Right lobe of liver (tissue), 6 donors: ENCODE results near the gene SLC38A10. TPM values are rescaled to one million over a fixed set of nuclear protein-coding genes. Genes with fewer than 3 reads are reported as not detected.
A peak's percentile ranks its signal among the peaks of the same experiment; 100 is the strongest.

Source experiments
- ATAC-seq, 4 donors: fragments of 200-7000 bp; cut with Tn5 transposase; one replicate each; pipeline ENCODE4 v1.9.1; 2020; ENCODE audit warnings: mild to moderate bottlenecking in 4 of 4, moderate library complexity in 4 of 4
- DNase-seq, 3 donors: peaks; one replicate each; pipeline ENCODE4 v3.0.0-alpha.2; 2020
- H3K27ac ChIP-seq, 3 donors: fragments of 200-600 bp; one replicate each; pipeline ENCODE4 v1.8.0; 2022
- H3K27me3 ChIP-seq, 2 donors: fragments of 200-600 bp; one replicate each; pipeline ENCODE4 v1.8.0; 2022
- H3K36me3 ChIP-seq, 4 donors: fragments of 200-600 bp; sonication (generic) in 1 of 4; one replicate each; pipeline versions ENCODE4 v1.5.1 to v1.8.0; 2017 to 2022; ENCODE audit warnings: control low read depth in 1 of 4
- H3K4me1 ChIP-seq, 4 donors: fragments of 200-600 bp; sonication (generic) in 1 of 4; one replicate each; pipeline versions ENCODE4 v1.5.1 to v1.8.0; 2017 to 2022; ENCODE audit warnings: control low read depth in 1 of 4
- H3K4me3 ChIP-seq, 3 donors: fragments of 200-600 bp; one replicate each; pipeline ENCODE4 v1.8.0; 2022
- H3K9me3 ChIP-seq, 4 donors: fragments of 200-600 bp; sonication (generic) in 1 of 4; one replicate each; pipeline versions ENCODE4 v1.5.1 to v1.8.0; 2017 to 2022; ENCODE audit warnings: control low read depth in 1 of 4
- POLR2A ChIP-seq: fragments of 450-650 bp; IDR thresholded peaks from one replicate; pipeline ENCODE4 v1.6.1; 2017; ENCODE audit warnings: antibody characterized with exemption, mild to moderate bottlenecking
- WGBS: methylation state at CpG from one replicate; pipeline ENCODE4 v1.1.6; 2018; ENCODE audit warnings: low coverage, low lambda C conversion rate; ENCODE audit not compliant: insufficient coverage; ENCODE audit errors: missing lambda C conversion rate; 5-methylcytosine and 5-hydroxymethylcytosine counted together
- intact Hi-C, 2 donors: fragments of 100-400 bp; cut with DNase I; formaldehyde crosslinking; loops; one replicate each; pipeline versions ENCODE4 v1.11.2 to v1.14.1; 2022
- long read RNA-seq: library from polyadenylated mRNA; unstranded; transcript quantifications from one replicate; pipeline ENCODE4 v2.0.0, GENCODE V29; 2019
- total RNA-seq, 6 experiments: library from RNA; depleted of rRNA in 2 of 6; stranded (reverse); fragments of >200 nt in 2 of 6; fragmentation: NEBNext Ultra II Directional in 3 of 6; extraction: Animal tissue kit (Norgen Biotek cat#: 25700) in 3 of 6; gene quantifications; one replicate each; pipeline versions ENCODE4 v1.1.0 to v1.2.4, GENCODE V29; 2016 to 2023
- TF ChIP-seq, protein P1 (sequence below), 4 donors: fragments of 200-600 bp in 3 of 4; fragments of 450-650 bp in 1 of 4; IDR thresholded peaks; one replicate each; pipeline versions ENCODE4 v1.5.1 to v1.8.0; 2016 to 2022; ENCODE audit warnings: antibody characterized with exemption in 4 of 4, mild to moderate bottlenecking in 2 of 4
- donor health status: DM: no; HTN: yes; CAD: no.
- donor health status: DM: no; HTN: no; CAD: no.
- donor health status: DM: no; HTN: no; CAD: no.
- donor health status: DM: no; HTN: yes; CAD: no.
- donor health status: DM: no; HTN: yes; CAD: no.

Gene SLC38A10
- total RNA-seq: 100 to 1,000 TPM in 1 of 6 experiments, 10 to 100 TPM in 5; 60.9 to 104 (median 86.1) TPM
- long read RNA-seq, full-length matches to known transcripts: 1 of 5 reads
- long read RNA-seq, partial matches to known transcripts: 0 of 5 reads
- long read RNA-seq, other reads (novel, unspliced or antisense): 4 of 5 reads

DNA sequence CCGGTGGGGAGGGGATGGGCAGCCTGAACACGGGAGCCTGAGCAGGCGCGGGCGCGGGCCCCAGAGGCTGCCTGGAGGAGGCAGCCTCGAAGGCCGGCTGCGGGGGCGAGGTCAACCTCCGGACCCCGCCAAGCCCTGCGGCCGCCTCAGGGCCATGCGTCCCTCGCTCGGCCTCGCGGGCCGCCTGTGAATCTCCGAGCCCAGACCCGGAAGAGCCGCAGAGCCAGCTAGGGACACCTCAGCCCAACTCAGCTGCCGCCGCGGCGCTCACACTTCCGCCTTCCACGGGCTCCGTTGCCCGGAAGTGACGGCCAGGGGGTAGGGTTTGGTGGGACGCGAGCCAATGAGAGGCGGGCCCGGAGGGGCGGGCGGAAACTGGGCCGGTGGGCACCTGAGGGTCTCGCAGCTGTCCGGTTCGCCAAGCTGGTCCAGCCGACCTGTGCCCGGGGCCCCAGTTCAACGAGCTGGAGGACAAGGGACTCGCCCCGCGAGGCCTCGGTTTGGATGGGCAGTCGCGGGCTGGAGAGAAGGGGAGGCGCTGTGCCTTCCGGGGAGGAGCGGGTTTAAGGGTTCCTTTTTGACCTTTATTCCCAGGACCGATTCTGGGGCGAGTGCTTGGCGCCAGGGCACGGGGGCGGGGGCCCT is at the start of gene SLC38A10:
Gene SLC38A10, minus strand, starts transcription at position 277 of the 645 bp plus-strand sequence. CDS start 386 bp downstream, outside the sequence.
- H3K36me3 ChIP-seq: no peaks in the 10 kb centered on the region
- ATAC-seq (peak; percentile 80 to 88 (median 84)), DNase-seq (peak; percentile 95 to 96 (median 96))
- no peaks in the 10 kb centered on the region for H3K9me3 ChIP-seq
- peaks cover 0 to 55% (median 16%) of the 10 kb centered on the region in 4 donors for H3K4me1 ChIP-seq
- TF ChIP-seq POLR2A: peak; percentile 95
- TF ChIP-seq, protein P1, sequence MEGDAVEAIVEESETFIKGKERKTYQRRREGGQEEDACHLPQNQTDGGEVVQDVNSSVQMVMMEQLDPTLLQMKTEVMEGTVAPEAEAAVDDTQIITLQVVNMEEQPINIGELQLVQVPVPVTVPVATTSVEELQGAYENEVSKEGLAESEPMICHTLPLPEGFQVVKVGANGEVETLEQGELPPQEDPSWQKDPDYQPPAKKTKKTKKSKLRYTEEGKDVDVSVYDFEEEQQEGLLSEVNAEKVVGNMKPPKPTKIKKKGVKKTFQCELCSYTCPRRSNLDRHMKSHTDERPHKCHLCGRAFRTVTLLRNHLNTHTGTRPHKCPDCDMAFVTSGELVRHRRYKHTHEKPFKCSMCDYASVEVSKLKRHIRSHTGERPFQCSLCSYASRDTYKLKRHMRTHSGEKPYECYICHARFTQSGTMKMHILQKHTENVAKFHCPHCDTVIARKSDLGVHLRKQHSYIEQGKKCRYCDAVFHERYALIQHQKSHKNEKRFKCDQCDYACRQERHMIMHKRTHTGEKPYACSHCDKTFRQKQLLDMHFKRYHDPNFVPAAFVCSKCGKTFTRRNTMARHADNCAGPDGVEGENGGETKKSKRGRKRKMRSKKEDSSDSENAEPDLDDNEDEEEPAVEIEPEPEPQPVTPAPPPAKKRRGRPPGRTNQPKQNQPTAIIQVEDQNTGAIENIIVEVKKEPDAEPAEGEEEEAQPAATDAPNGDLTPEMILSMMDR (IDR thresholded peaks at IDR 0.05): peak in 2 of 4 donors; percentile 2 to 10
- 3% methylated on average over 5 of the region's 59 CpGs for WGBS
- intact Hi-C loops: no loop called here
- peak within 1 kb of the TSS; percentile 79 to 98 (median 80) for H3K4me3 ChIP-seq
- H3K27me3 ChIP-seq: no peaks in the 10 kb centered on the region
- peak within 1 kb of the TSS; percentile 96 to 98 (median 98) for H3K27ac ChIP-seq

DNA sequence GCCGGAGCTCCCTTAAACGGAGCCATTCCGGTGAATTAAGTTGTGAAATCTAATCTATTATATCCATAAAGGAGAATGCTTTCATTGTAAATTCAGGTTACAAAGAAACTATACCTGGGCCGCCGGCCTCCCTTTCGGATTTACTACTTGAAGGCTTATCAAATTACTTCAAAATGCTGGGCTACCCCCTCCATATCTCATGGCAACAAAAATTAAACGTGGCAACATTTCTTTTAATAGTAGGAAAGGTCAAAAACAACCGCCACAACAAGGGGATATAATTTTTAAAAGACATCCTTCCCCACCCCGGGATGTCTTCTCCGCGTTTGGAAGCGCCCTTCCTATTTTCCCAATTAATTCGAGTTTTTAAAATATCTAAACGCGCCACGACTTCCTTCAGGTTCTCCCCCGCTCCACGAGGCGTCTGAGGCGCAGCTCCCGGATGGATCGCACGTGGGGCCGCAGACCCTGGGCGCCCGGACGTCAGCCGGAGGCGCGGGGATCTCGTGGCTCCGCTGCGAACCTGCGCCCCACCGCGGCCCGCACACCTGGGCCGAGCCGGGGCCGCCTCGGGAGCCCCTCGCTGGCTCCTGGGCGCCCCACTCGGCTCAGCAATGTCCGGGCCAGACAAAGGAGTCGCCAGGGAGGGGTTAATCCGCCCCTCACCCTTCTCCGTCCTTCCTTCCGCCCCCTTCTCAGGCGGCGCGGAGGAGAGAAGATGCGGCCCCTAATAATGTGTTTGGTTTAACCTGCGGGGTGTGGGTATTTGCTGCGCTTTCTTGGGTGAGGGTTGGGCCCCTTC is 47.4 kb upstream of the SLC38A10 start:
- ATAC-seq (no peak), DNase-seq (peak in 1 of 3 donors; percentile 32)
- 12% methylated on average over 22 of the region's 55 CpGs for WGBS
- Histone ChIP-seq H3K9me3 (no peaks in the 10 kb centered on the region), H3K4me1 (peaks cover 0 to 55% (median 29%) of the 10 kb centered on the region in 4 donors), H3K36me3 (no peaks in the 10 kb centered on the region), H3K27ac (peak overlapping the region; percentile 86 to 98 (median 96)), H3K27me3 (no peaks in the 10 kb centered on the region), H3K4me3 (peak overlapping the region; percentile 61 to 80 (median 80))
- intact Hi-C loops: no loop called here
- TF ChIP-seq POLR2A: no peak
- TF ChIP-seq, protein P1 (IDR thresholded peaks at IDR 0.05): no peak

DNA sequence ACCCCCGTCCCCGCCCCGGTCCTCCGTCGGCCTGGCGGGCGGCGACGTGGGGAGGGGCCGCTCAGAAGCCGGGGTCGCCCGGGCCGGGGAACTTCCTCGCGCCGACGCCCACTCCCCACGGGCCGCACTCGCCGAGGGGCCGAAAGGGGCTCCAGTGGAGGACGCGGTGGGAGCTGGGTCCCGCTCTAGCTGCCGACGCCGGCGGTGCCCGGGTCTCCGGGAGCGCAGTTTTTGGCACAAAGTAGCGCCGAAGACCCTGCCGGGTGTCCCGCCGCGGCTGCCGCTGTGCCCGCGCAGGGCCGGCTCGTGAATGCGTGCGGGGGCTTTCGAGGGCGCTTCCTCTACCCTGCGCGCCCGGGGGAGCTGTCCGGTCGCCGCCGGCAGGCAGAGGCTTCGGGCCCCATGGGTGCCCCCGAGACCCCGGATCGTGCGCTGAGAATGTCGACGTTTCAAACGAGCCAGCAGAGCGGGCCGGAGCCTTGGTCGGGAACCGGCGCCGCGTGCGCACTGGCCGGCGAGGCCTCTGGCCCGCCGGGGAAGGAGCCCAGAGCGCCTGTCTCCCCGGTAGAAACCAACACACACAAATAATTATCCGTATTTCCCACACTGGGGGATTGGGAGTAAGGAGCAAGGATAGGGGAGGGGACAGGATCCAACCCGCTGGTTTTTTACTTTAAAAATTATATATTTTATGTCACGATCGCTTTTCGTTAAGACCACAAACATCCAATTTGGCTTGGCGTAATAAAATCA is 46.6 kb upstream of the SLC38A10 start:
- Histone ChIP-seq H3K36me3 (no peaks in the 10 kb centered on the region), H3K4me1 (peaks cover 0 to 58% (median 30%) of the 10 kb centered on the region in 4 donors), H3K9me3 (no peaks in the 10 kb centered on the region), H3K27ac (peak overlapping the region; percentile 86 to 98 (median 96)), H3K4me3 (peak overlapping the region in 2 of 3 donors; percentile 80), H3K27me3 (no peaks in the 10 kb centered on the region)
- 18% methylated on average over 27 of the region's 83 CpGs for WGBS
- no peak for ATAC-seq
- TF ChIP-seq, protein P1 (IDR thresholded peaks at IDR 0.05): no peak
- no peak for TF ChIP-seq POLR2A
- peak in 1 of 3 donors; percentile 33 for DNase-seq
- intact Hi-C loops: no loop called here
